Fibroblast of lung (primary cell): ENCODE data around the gene PPP1R16B.

Experiments
- CTCF ChIP-seq, 2 donors: IDR thresholded peaks in 1 of 2; conservative IDR thresholded peaks in 1 of 2; 1 replicate in 1 of 2; 2 replicates in 1 of 2; pipeline ENCODE4 v1.5.1; 2011 to 2012; ENCODE audit warnings: low read length in 2 of 2, control low read depth in 1 of 2, inconsistent platforms in 1 of 2, low read depth in 1 of 2, mild to moderate bottlenecking in 1 of 2
- EZH2 ChIP-seq: IDR thresholded peaks from 2 replicates; pipeline ENCODE4 v1.5.1; 2012; ENCODE audit warnings: low read length, control low read depth, mild to moderate bottlenecking; ENCODE audit errors: missing control alignments

- no peak for TF ChIP-seq CTCF (conservative IDR thresholded peaks at IDR 0.05 in 1 of 2, IDR thresholded peaks at IDR 0.05 in 1 of 2; ENCODE audit: low read depth in 1 of 2, low read length in 2 of 2)
- no peak for TF ChIP-seq EZH2
Observed at GRCh38 chr20:38842558-38842981, 37.1 kb downstream of the PPP1R16B start.
